Transverse colon (tissue), 3 donors: ENCODE measurements around the gene PWWP2A.
"Not testable (repeated sequence)": the region's sequence is repeated elsewhere in the genome, so short reads cannot be mapped to it uniquely, and the experiment has no call there.

ENCODE experiments used
- EP300 ChIP-seq: sonication (generic); formaldehyde crosslinking; IDR thresholded peaks from one replicate; pipeline ENCODE4 v1.6.1; 2017; ENCODE audit warnings: antibody characterized with exemption, low read depth
- POLR2AphosphoS5 ChIP-seq, 3 donors: sonication (generic); formaldehyde crosslinking; IDR thresholded peaks; one replicate each; pipeline ENCODE4 v1.6.1; 2016; ENCODE audit warnings: antibody characterized with exemption in 3 of 3

GRCh38 chr5:160160875-160161274 lies 41.6 kb upstream of the PWWP2A start:
- not testable (repeated sequence) for TF ChIP-seq EP300; POLR2AphosphoS5 (IDR thresholded peaks at IDR 0.05)
